HG03045 (cell line): Measurements from ENCODE around the gene HCN3.

Source experiments
- ATAC-seq: cut with Tn5 transposase; IDR thresholded peaks from one replicate; pipeline ENCODE4 v1.9.1; 2021; ENCODE audit warnings: mild to moderate bottlenecking, moderate library complexity; ENCODE audit not compliant: unreplicated experiment

HCN3 gene

GRCh38 chr1:155253797-155254196, 23.5 kb upstream of the HCN3 start:
- no peak for ATAC-seq

GRCh38 chr1:155254228-155254713, 23.0 kb upstream of the HCN3 start:
- ATAC-seq, result no peak

- no peak for ATAC-seq
Observed at GRCh38 chr1:155254714-155255242, 22.5 kb upstream of the HCN3 start.

- peak; percentile 45 for ATAC-seq
Observed at GRCh38 chr1:155255243-155256007, 21.8 kb upstream of the HCN3 start, which contains the start of gene ENTREP3. ENTREP3 (minus strand) TSS chr1:155255483; CDS start chr1:155254877, 606 bp downstream.

DNA sequence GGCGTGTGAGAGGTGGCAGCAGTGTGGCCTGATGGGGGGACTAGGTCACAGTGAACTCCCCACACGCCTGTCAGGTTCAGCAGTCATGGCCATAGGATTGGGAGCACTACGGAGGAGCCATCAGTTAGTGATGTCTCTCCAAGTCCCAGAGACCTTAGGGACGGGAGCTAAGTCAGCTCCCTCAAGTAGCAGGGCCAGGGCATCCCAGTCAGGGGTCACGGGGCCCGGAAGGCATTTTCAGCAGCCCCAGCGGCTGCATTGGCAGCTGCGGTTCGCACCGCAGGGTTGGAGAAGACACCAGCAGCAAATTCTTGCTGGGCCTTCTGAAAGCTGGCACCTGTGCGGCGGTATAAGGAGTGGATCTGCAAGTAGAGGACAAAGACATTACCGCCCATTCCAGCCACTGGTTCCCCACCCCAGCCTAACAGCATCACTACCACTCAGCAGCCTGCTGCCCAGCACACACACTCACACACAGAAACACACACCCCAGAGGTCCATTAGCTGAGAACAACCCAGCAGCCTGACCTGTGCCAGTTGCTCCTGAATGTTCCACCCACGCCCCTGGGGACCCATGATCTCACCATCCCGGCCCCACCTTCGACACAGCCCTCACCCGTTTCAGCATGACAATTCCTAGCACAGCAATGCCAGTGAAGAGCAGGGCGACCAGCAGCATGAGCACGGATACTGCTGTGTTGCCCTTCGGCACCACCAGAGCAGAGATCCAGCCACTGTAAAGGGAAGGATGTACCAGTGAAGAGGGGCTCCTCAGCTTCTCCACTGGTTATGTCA, 21.0 kb upstream of the HCN3 start:
- no peak for ATAC-seq

DNA sequence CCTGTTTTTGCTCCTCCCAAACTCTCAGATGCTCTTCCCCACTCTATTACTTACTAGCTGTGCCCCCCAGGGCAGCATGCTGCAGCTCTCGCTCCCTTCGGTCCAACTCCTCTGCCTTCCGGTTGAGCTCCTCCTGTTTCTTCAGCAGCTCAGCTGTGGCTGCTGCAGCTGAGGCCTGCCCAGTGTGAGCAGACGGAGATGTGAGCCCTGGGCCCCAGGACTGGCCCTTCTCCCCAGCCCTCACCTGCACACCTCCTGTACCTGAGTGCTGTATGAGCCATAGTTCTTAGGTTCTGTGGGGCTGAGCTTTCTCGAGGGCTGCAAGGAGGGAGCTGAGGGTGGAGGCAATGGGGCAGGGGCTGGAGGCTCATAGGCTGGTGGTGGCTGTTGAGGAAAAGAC, 17.0 kb upstream of the HCN3 start:
- no peak for ATAC-seq

DNA sequence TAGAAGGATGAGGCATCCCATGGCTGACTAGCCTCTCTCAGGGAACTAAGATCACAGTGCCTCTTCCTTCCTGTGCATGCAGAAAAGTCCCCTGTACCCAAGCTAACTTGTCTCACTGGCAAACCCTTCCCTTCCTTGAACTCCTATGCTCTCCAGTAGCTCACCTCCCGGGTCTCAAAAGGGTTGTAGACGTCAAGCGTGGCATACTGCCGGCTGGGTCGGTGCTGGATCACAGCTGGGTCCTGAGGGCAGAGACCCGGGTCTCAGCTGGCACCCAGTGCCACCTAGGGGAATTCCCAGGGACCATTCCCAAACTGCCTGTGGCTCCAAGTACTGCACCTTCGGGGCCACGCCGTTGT, 15.8 kb upstream of the HCN3 start:
- peak; percentile 4 for ATAC-seq

- peak; percentile 90 for ATAC-seq
Observed at GRCh38 chr1:155261852-155262673, 15.2 kb upstream of the HCN3 start, which contains the start of gene SCAMP3. SCAMP3 (minus strand) TSS chr1:155262360; CDS start chr1:155262151, 209 bp downstream.

- ATAC-seq, result no peak
Observed at GRCh38 chr1:155263067-155263466, 14.2 kb upstream of the HCN3 start.

- ATAC-seq, result no peak
Observed at GRCh38 chr1:155266553-155266952, 10.7 kb upstream of the HCN3 start.

DNA sequence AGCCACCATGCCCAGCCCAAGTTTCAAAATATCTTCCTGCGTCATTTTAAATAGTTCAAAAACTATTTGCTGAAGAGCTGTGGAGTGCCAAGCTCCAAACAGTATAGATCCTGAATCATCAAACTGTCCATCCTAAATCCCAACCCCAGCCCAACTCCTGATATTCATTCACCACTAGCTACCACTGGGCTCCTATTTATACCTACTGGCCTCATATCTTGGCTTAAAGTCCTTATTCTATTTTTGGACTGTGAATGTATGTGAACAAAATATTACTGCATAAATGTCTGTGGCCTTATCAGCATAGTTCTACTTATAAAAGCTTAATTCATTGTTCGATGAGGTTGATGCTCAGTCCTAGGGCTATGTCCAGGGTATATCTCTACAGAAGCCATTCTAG, 9.9 kb upstream of the HCN3 start:
- no peak for ATAC-seq

DNA sequence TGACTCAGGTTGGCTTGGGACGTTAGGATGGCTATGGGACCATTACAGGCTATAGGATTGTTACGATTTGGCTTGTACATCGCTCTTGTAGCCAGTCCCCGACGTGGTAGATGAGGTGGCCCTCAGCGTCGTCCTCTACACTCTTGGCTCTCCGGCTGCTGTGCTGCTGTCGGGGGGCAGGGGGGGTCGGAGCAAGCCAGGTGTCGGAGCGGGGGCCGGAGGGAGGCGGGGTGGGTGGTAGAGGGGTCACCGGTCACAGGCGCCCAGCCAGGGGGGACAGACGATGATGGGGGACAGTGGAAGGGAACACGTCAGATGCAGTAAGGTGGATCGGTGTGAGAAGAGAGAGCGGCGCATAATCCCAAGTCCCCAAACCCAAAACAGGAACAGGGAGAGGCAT, 8.6 kb upstream of the HCN3 start:
- ATAC-seq, result no peak

- no peak for ATAC-seq
Observed at GRCh38 chr1:155269381-155269780, 7.9 kb upstream of the HCN3 start.

- peak; percentile 23 for ATAC-seq
Observed at GRCh38 chr1:155272466-155273342, 4.6 kb upstream of the HCN3 start.

- ATAC-seq, result peak; percentile 83
Observed at GRCh38 chr1:155273343-155274245, 3.7 kb upstream of the HCN3 start, which contains the start of gene CLK2. CLK2 (minus strand) TSS chr1:155273504; CDS start chr1:155270977, 2,527 bp downstream.

DNA sequence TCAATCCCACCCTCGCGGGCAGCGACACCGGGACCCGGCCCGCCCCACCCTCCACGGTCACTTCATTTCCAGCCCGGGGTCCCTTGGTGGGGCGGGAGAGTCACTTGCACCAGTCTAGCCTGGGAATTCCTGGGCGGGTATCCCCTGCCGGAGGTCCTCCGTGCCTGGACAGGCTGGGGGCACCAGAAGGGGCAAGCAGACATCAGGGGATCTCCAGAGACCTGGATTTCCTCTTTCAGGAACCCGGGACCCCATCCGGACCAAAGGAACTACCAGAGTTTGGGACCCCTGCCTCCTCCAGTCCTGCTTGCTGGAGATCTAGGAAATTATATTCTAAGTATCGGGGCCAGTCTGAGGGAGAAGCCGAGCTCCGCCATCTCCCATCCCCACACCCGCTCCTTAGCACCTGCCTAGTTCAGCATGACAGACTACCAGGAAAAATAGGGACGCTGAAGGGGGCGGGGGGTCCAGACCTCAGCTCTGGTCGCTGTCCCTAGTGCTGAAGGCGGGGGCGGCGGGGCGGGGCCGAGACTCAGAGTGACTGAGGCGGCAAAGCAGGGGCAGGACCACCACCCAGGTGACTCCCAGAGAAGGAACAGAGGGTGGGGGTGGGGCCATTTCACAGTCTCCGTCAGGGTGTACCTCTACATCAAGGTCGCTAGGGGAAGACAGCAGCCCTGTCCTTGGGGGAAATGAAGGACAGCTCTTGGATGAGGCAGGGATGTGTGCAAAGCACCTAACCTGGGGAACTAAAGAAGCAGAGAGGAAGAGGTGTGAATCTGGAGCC, 832 bp downstream of the HCN3 start:
- no peak for ATAC-seq

- ATAC-seq, result no peak
Observed at GRCh38 chr1:155278689-155279160, 1.5 kb downstream of the HCN3 start.

DNA sequence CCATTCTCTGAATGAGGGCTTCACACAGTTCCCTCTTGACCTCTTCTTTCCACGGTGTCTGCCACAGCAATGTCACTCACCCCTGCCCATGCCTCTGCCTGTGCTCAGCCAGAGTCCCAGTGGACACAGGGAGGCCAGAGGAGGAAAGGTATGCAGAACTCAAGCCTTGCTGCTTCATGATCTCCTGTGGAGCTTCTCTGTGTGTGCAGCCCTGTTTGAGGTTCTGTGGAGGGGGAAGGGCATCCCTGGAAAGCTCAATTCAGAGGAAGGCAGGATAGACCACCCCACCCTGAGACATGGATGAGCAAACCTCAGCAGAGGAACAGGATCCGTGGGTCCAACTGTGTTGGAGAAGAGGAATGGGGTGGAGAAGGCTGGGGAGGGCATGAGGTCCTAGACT, 2.0 kb downstream of the HCN3 start:
- no peak for ATAC-seq
